Measurements from ENCODE around the gene SRXN1.

DNA sequence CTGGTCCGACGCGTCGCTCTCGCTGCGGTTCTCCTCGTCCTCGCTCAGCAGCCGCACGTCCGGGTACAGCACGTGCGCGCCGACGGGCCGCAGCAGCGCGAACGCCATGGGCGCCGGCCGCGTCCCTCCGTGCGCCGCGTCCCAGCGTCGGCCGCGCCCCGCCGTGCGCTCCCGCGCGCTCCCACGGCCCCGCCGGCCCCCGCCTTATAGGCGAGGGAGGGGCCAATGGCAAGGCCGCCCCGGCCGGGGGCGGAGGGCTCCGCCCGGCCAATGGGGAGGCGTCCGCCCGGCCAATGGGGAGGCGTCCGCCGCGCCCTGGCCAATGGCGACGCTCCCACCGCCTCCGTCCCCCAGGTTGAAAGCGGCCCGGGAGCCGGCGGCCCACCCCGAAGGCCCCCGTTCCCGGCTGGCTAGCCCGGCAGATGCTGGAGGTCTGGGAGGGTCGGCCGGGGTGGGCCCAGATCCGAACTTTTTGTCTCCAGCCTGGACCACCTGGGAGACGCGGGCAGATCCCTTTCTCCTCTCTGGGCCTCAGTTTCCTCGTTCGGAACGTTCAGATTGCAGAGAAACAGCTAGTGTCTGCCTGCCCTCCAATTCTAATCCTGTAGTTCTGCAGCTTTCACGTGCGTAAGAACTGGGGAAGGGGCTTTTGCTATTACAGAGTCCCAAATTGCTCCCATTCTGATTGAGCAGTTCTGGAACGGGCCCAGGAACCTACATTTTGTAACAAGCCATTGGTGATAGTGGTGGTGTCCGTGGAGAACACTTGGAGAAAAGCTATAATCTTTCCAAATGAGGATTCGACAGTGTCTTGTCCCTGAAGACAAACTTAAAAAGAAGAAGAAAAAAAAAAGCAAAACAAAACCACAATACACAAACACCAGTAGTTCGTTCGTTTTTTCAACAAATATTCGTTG is 42.6 kb downstream of the SRXN1 start, which contains the start of gene TCF15:
- TF ChIP-seq EZH2 (IDR thresholded peaks at IDR 0.05; ENCODE audit: insufficient read depth, poor library complexity, severe bottlenecking): peak; percentile 86
- TF ChIP-seq EZH2phosphoT487 (IDR thresholded peaks at IDR 0.05; ENCODE audit: insufficient read depth, low read depth): peak; percentile 76; the same call in 1 of the 2 replicates
